Kidney tubule cell (primary cell): Measurements from ENCODE around the gene MYPN.
"Not testable (repeated sequence)": the region's sequence is repeated elsewhere in the genome, so short reads cannot be mapped to it uniquely, and the experiment has no call there.

Experiments
- DNase-seq: peaks from one replicate; pipeline ENCODE4 v3.0.0-alpha.2; 2018; ENCODE audit warnings: low spot score

The MYPN gene

DNA sequence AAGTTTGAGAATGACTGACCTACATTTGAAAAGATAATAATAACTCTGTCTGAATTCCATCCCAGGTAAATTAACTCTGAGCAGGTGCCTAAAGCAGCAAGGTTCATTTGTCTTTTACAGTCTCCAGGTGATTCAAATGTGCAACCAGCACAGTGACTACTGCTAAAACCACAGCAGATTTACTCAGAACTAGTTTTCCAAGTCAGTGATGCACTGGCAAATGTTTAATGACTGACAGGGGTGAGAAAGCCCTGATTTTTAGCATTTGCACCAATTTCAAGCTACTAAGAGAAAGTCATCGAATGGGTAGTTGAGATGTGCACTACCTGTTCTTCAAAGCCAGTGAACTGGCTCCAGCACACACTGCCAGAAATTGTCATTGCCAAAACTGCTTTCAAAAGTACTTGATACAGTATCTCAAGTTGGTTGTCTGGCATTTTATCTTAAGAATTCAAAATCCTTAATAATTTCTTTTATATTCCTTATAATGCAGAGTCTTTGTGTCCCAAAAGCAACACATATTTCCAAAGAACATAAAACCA lies 62.3 kb downstream of the MYPN start:
- DNase-seq: peak; percentile 91

DNA sequence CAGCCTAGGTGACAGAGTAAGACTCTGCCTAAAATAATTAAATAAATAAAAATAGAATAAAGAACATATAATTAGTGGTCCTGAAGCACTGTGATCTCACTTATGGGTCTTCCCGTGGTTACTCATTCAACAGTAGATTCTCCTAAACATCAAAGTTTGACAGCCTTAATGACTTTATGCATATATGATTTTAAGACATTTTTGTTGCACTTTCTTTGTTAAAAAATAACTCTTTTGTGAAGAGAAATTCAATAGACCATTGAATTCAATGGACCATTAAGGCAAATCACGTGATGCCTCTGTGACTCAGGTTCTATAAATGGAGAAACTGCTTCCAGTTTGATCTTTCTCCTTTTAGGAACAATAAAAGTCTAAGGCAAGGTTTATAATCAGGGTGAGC lies 63.0 kb downstream of the MYPN start:
- DNase-seq: peak; percentile 93

GRCh38 chr10:68175949-68176348 lies 66.7 kb downstream of the MYPN start:
- DNase-seq: no peak

DNA sequence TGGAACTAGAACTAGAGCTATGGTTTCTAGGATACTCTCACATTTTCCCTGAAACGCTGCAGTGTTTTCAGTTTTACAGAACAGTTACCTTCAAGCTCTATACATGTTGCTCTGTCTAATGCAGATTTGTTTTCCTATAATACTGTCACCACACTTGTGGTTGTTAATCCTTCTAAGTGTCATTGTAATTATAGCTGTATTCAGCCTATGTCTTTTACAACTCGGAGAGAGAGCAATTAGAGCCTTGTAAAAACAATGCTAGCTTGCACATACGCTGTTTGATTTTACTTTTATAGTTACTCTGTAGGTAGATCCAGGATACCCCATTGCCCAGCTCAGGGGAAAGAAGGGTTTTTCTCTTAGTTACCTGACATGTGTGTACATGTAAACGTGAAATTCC lies 67.5 kb downstream of the MYPN start:
- no peak for DNase-seq

- no peak for DNase-seq
Measured at GRCh38 chr10:68178592-68178991, 69.3 kb downstream of the MYPN start.

DNA sequence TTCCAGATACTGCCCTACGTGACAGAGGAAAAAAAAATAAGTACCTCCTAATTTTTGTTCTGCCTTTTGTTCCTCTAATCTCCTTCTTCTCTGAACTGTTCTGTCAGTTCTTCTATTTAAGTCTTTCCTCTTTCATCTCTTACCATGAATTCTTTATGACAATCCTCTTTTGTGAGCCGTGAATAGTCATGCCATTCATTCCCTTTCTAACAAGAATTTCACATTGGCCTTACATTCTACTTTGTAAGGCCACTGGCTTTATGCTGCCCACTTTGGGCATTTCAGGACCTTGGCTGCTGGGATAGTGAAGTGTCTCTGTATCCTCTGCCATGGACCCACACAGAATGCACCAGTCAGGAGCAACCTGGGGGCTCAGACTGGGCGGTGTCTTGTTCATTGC lies 69.7 kb downstream of the MYPN start:
- no peak for DNase-seq

- no peak for DNase-seq
Measured at GRCh38 chr10:68180490-68180889, 71.2 kb downstream of the MYPN start.

GRCh38 chr10:68184546-68184945 lies 75.3 kb downstream of the MYPN start:
- no peak for DNase-seq

- no peak for DNase-seq
Measured at GRCh38 chr10:68185085-68185484, 75.8 kb downstream of the MYPN start.

GRCh38 chr10:68188835-68189234 lies 79.5 kb downstream of the MYPN start:
- DNase-seq: no peak

DNA sequence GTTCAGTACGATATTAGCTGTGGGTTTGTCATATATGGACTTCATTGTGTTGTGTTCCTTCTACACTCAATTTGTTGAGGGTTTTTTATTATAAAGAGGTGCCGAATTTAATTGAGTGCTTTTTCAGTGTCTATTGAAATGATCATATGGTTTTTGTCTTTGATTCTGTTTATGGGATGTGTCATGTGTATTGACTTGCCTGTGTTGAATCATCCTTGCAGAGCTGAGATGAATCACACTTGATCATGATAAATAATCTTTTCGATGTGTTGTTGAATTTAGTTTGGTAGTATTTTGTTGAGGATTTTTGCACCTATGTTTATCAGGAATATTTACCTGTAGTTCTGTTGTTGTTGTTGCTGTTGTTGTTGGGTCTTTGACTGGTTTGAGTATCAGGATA lies 82.8 kb downstream of the MYPN start:
- DNase-seq: peak; percentile 13

GRCh38 chr10:68194290-68194689 lies 85.0 kb downstream of the MYPN start:
- no peak for DNase-seq

DNA sequence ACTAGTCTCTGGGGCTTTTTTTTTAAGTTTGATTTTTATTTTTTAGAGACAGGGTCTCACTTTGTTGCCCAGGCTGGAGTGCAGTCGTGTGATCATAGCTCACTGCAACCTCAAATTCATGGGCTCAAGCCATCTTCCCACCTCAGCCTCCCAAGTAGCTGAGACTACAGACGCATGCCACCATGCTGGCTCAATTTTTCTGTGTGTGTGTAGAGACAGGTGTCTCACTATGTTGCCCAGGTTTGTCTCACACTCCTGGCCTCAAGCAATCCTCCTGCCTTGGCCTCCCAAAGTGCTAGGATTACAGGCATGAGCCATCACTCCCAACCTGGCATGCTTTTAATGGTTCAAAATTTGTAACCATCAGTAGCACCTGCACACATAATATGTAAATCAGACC lies 86.5 kb downstream of the MYPN start:
- not testable (repeated sequence) for DNase-seq

GRCh38 chr10:68196701-68197100 lies 87.4 kb downstream of the MYPN start:
- no peak for DNase-seq

- DNase-seq: peak; percentile 73
Measured at GRCh38 chr10:68202960-68203353, 93.7 kb downstream of the MYPN start.

GRCh38 chr10:68208424-68209042 lies 99.2 kb downstream of the MYPN start:
- DNase-seq: peak; percentile 82

GRCh38 chr10:68211669-68212068 lies 102.4 kb downstream of the MYPN start:
- DNase-seq: no peak

DNA sequence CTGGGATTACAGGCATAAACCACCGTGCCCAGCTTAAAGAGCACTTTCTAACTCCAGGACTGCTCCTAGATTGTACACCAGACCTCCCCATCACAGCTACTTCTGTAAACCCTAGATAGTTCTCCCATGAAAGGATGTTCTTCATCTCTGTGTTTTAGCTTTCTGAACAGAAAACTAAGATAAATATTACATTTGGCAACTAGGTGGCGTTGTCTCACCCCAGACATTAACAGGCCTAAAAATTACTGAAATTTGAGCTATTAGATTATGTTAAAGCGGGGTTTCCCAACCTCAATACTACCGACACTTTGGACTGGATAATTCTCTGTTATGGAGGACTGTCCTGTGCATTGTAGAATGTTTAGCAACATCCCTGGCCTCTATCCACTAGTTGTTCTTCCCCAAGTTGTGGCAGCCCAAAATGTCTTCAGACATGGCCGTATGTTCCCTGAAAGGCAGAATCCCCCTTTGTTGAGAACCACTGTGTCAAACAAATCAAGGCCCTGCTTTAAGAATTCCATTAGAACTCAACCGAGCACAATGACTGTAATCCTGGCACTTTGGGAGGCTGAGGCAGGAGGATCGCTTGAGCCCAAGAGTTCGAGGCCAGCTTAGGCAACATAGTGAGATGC lies 103.5 kb downstream of the MYPN start:
- peak; percentile 38 for DNase-seq

DNA sequence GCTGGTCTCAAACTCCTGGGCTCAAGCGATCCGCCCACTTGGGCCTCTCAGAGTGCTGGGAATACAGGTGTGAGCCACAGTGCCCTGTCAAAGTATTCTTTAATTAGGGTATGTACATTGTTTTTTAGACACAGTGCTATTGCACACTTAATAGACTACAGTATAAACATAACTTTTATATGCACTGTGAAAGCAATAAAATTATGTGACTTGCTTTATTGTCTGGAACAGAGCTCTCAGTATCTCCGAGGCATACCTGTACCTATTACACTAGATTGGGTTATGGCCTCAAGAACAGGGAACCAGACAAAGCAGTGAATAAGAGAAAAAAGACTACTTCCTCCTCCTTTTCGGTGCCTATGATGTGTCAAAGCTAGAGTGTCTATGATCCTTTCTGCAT lies 109.5 kb downstream of the MYPN start:
- no peak for DNase-seq

- no peak for DNase-seq
Measured at GRCh38 chr10:68221196-68221595, 111.9 kb downstream of the MYPN start.

DNA sequence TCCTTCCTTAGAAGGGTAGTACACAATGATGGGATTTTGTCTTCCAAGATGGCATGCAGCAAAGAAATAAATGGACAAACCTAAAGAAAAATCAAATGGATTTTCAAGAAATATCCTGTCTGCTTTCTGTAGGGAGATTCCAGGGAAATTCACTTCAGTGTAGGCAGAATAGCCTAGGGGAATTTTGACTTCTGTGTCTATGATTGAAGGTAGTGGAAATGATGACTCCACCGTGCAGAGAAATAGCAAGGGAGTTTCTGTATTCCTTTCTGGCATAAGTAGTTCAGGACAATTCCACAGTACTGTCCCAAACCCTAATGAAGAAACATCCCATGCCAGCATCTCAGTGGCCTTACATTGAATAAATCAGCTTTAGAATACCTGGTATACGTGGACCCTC lies 113.1 kb downstream of the MYPN start:
- no peak for DNase-seq

- peak; percentile 25 for DNase-seq
Measured at GRCh38 chr10:68223535-68224165, 114.4 kb downstream of the MYPN start.

- no peak for DNase-seq
Measured at GRCh38 chr10:68224810-68225209, 115.5 kb downstream of the MYPN start.
